H1 (cell line): Measurements from ENCODE around the gene INO80C. TPM values are rescaled to one million over a fixed set of nuclear protein-coding genes. Genes with fewer than 3 reads are reported as not detected.

Experiments
- BCL11A ChIP-seq, 2 experiments: IDR thresholded peaks; one replicate each; pipeline ENCODE4 v1.6.1; 2011; ENCODE audit warnings: low read depth in 2 of 2, low read length in 2 of 2, mild to moderate bottlenecking in 2 of 2
- BRCA1 ChIP-seq: IDR thresholded peaks from 2 replicates; pipeline ENCODE4 v1.6.1; 2012; ENCODE audit warnings: low read depth, low read length, improper control_type of control experiment
- CEBPB ChIP-seq: IDR thresholded peaks from 2 replicates; pipeline ENCODE4 v1.6.1; 2012; ENCODE audit warnings: low read depth, low read length
- CREB1 ChIP-seq: IDR thresholded peaks from 2 replicates; pipeline ENCODE4 v1.6.1; 2012; ENCODE audit warnings: inconsistent platforms
- CTBP2 ChIP-seq: IDR thresholded peaks from 2 replicates; pipeline ENCODE4 v1.7.0; 2011; ENCODE audit warnings: borderline replicate concordance, mild to moderate bottlenecking, moderate library complexity, mixed read lengths, low read length; ENCODE audit not compliant: insufficient read depth, insufficient read length
- EGR1 ChIP-seq: IDR thresholded peaks from 2 replicates; pipeline ENCODE4 v1.6.1; 2011; ENCODE audit warnings: low read depth, low read length, borderline replicate concordance
- EP300 ChIP-seq, 2 experiments: IDR thresholded peaks; 1 replicate in 1 of 2; 2 replicates in 1 of 2; pipeline ENCODE4 v1.6.1; 2011 to 2012; ENCODE audit warnings: low read depth in 2 of 2, low read length in 2 of 2, mild to moderate bottlenecking in 2 of 2, borderline replicate concordance in 1 of 2, inconsistent platforms in 1 of 2, moderate library complexity in 1 of 2
- FOSL1 ChIP-seq: IDR thresholded peaks from 2 replicates; pipeline ENCODE4 v1.6.1; 2011; ENCODE audit warnings: mild to moderate bottlenecking, low read depth, low read length, moderate library complexity; ENCODE audit not compliant: insufficient read depth
- GTF2F1 ChIP-seq: IDR thresholded peaks from 2 replicates; pipeline ENCODE4 v1.6.1; 2012; ENCODE audit warnings: low read depth, low read length, improper control_type of control experiment, borderline replicate concordance
- HDAC6 ChIP-seq: IDR thresholded peaks from one replicate; pipeline ENCODE4 v1.7.1; 2012; ENCODE audit warnings: low read depth, mild to moderate bottlenecking, inconsistent platforms, low read length, moderate library complexity
- MAFK ChIP-seq: IDR thresholded peaks from 2 replicates; pipeline ENCODE4 v1.6.1; 2012; ENCODE audit warnings: low read depth, mild to moderate bottlenecking, improper control_type of control experiment, low read length
- POLR2AphosphoS5 ChIP-seq: IDR thresholded peaks from 2 replicates; pipeline ENCODE4 v1.6.1; 2011; ENCODE audit warnings: low read depth, low read length
- RAD21 ChIP-seq, 2 experiments: IDR thresholded peaks in 1 of 2; conservative IDR thresholded peaks in 1 of 2; 2 replicates each; pipeline ENCODE4 v1.6.1; 2011; ENCODE audit warnings: low read depth in 2 of 2, low read length in 2 of 2, improper control_type of control experiment in 1 of 2, inconsistent platforms in 1 of 2, mild to moderate bottlenecking in 1 of 2, moderate library complexity in 1 of 2
- RNF2 ChIP-seq: fragments of 200-900, 300-1000 bp; sonication (generic); IDR thresholded peaks from 2 replicates; pipeline ENCODE4 v1.7.1; 2016; ENCODE audit warnings: borderline replicate concordance, low read depth, mild to moderate bottlenecking, antibody characterized with exemption, low read length; ENCODE audit not compliant: poor library complexity, severe bottlenecking; ENCODE audit errors: missing control alignments
- SAP30 ChIP-seq: fragments of 300-600 bp; sonication (generic); IDR thresholded peaks from 2 replicates; pipeline ENCODE4 v1.7.1; 2012; ENCODE audit warnings: low read length, moderate library complexity, mild to moderate bottlenecking, inconsistent platforms; ENCODE audit not compliant: insufficient read depth, insufficient replicate concordance
- SIN3A ChIP-seq, 2 experiments: IDR thresholded peaks in 1 of 2; conservative IDR thresholded peaks in 1 of 2; 2 replicates each; pipeline ENCODE4 v1.6.1; 2011 to 2012; ENCODE audit warnings: low read length in 2 of 2, improper control_type of control experiment in 1 of 2, low read depth in 1 of 2, mild to moderate bottlenecking in 1 of 2
- SIX5 ChIP-seq: IDR thresholded peaks from 2 replicates; pipeline ENCODE4 v1.6.1; 2011; ENCODE audit warnings: mild to moderate bottlenecking, low read depth, low read length
- SP1 ChIP-seq: IDR thresholded peaks from 2 replicates; pipeline ENCODE4 v1.6.1; 2011; ENCODE audit warnings: low read depth, low read length
- SP2 ChIP-seq: IDR thresholded peaks from 2 replicates; pipeline ENCODE4 v1.6.1; 2012; ENCODE audit warnings: mild to moderate bottlenecking, low read length, inconsistent platforms
- SUZ12 ChIP-seq: fragments of 200-600 bp; sonication (generic); IDR thresholded peaks from 2 replicates; pipeline ENCODE4 v1.6.1; 2012; ENCODE audit warnings: mild to moderate bottlenecking, inconsistent platforms, low read length, moderate library complexity, mixed read lengths
- TAF1 ChIP-seq: IDR thresholded peaks from 2 replicates; pipeline ENCODE4 v1.6.1; 2011; ENCODE audit warnings: mild to moderate bottlenecking, low read depth, low read length
- TBP ChIP-seq: IDR thresholded peaks from 2 replicates; pipeline ENCODE4 v1.6.1; 2011; ENCODE audit warnings: low read depth, low read length, improper control_type of control experiment
- TEAD4 ChIP-seq: IDR thresholded peaks from 2 replicates; pipeline ENCODE4 v1.6.1; 2012; ENCODE audit warnings: low read depth, low read length, inconsistent platforms, mixed read lengths
- polyA plus RNA-seq, 7 experiments: library from polyadenylated mRNA; depleted of rRNA in 3 of 7; stranded (reverse) in 5 of 7; unstranded in 2 of 7; fragments of >200 nt in 5 of 7; fragments of 200-250 nt in 2 of 7; gene quantifications; 1 replicate in 5 of 7; 2 replicates in 1 of 7; 4 replicates in 1 of 7; pipeline versions ENCODE4 v1.2.1 to v1.2.3, GENCODE V29; 2011 to 2013; ENCODE audit warnings: missing spikeins in 2 of 7, mixed read lengths in 2 of 7
- total RNA-seq: library from RNA; stranded (reverse); fragmentation: NEBNext Ultra II Directional; extraction: Animal tissue kit (Norgen Biotek cat#: 25700); gene quantifications from 2 replicates; pipeline ENCODE4 v1.2.1, GENCODE V29; 2021

The INO80C gene
- total and polyA plus RNA-seq, 2 of the 8 experiments (the other 6 are each of a cell fraction or from before 2014, with no cell fraction given) = 30.1 to 48.9 TPM

GRCh38 chr18:35497370-35498197 lies at the start of gene INO80C (continued):
- TF ChIP-seq GTF2F1 (peak; percentile 93), FOSL1 (no peak), TAF1 (peak; percentile 84), SUZ12 (no peak), RNF2 (no peak), CEBPB (0 out of 2 replicates have a peak, but pooled peaks have one; percentile 33), RAD21 (IDR thresholded peaks at IDR 0.05 in 1 of 2, conservative IDR thresholded peaks at IDR 0.05 in 1 of 2; ENCODE audit: low read depth in 2 of 2, low read length in 2 of 2) (peak in 1 of 2 experiments; percentile 29; a peak in 1 of 4 replicates), BRCA1 (no peak), SP1 (peak; percentile 100), BCL11A (IDR thresholded peaks at IDR 0.05; ENCODE audit: low read depth in 2 of 2, low read length in 2 of 2) (no peak), EGR1 (peak; percentile 97), MAFK (no peak), POLR2AphosphoS5 (peak; percentile 83), SIN3A (conservative IDR thresholded peaks at IDR 0.05 in 1 of 2, IDR thresholded peaks at IDR 0.05 in 1 of 2; ENCODE audit: low read depth in 1 of 2, low read length in 2 of 2) (peak; percentile 65 to 88; a peak in 3 of 4 replicates), CREB1 (peak; percentile 59), TBP (peak; percentile 80), HDAC6 (no peak), TEAD4 (no peak), SP2 (no peak), EP300 (IDR thresholded peaks at IDR 0.05; ENCODE audit: borderline replicate concordance in 1 of 2, low read depth in 2 of 2, low read length in 2 of 2) (peak in 1 of 2 experiments; percentile 93; a peak in 2 of 3 replicates), SIX5 (no peak), CTBP2 (no peak), SAP30 (no peak)
